Cerebellar cortex (tissue), 1 donor: Measurements from ENCODE around the gene NFYA.

Experiments
- DNase-seq: peaks from one replicate; pipeline ENCODE4 v3.0.0-alpha.2; 2015; ENCODE audit warnings: low spot score

Gene NFYA

GRCh38 chr6:41047306-41047705, 25.5 kb upstream of the NFYA start:
- DNase-seq = no peak

DNA sequence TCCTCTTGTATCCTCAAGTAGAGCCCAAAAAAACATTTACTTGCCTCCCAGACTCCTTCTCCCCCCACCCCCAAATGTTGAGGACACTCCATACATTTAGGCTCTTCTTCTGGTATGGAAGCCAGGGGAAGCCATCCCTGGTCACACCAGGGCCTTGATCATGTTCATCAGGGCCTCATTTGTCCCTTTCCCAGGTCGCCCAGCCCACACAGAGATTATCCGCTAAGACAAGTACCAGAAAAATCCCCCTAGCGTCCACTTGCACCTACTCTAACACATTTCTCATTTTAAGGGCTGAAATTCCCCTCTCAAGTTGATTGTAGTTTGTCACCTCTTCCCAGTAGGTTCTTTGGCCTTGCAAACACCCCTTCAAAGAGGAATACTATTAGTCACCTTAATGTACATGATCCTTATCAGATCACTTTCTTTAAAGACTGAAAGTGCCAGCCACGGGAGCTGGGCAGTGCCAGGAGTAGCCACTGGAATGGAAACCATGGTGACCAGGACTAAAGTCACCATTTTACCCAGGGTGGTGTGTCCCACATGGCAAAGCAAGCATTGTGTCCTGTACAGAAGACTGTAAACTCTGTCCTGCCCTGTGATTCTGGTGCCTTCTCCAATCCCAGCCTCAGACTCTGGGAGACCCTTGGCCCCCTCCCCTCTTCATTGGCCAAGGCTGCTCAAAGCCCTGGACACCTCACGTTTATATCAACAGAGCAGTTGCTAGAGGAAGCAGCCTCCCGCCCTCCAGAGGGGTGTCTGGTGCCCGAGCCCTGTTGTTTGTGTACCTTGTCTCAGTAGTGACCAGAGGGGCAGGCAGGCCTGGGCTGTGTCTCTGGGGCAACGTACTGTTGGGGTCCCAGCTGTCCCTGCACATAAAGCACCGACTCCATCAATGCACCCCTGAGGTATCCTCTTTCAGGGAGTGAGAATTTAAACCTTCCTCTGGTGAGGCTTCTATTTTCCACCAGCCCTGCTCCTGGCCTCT, 24.7 kb upstream of the NFYA start:
- DNase-seq = no peak

- DNase-seq = no peak
Observed at GRCh38 chr6:41049521-41049920, 23.3 kb upstream of the NFYA start.

DNA sequence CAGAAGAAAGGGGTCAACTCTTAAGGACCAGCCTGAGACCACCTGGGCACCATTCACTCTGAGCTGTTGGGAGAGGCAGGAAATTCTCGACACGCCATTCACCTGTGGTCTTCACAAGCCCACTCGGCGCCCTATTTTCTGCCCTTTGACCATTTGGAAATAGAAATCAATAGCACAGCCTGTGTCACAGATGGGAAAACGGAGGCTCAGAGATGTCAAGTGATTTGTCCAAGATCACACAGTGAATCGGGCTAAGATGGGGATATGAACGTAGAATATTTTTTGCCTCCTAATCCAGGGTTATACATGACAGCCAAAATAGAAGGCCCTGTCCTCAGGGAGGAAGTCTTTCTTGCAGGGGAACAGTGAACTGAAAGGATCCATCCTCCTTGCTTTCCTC, 22.8 kb upstream of the NFYA start:
- no peak for DNase-seq

- no peak for DNase-seq
Observed at GRCh38 chr6:41050536-41050935, 22.2 kb upstream of the NFYA start.

DNA sequence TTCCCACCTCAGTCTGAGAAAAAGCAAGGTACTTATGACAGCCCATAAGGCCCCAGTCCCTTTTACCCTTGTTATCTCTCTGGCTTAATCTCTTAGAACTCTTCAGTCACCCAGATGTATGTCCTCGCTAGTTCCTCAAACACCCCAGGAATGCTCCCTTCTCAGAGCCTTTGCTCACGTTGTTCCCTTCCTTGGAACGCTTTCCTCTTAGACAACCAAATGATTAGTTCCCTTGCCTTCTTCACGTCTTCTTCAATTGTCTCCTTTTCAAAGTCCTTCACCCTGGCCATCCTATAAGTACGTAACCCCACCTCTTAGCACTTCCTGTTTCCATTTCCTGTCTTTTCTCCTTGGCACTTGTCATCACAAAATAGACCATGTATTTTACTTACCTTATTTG, 20.9 kb upstream of the NFYA start:
- no peak for DNase-seq

DNA sequence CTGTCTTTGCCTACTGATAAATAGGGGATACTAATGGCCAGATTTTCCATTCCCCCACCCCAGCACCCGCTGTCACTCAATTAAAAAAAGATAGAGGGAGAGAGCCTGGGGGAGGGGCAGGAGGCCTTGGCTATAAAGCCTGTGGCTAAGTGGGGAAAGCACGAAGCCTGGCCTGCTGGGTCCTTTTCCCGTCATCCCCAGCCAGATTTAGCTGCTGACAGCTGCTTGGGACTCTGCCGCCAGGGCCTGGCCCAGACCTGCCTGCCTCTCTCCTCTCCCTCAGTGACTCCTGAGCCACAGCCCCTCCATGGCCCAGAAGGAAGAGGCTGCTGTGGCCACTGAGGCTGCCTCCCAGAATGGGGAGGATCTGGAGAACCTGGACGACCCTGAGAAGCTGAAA, 19.7 kb upstream of the NFYA start, which contains the start of gene APOBEC2:
Gene APOBEC2, plus strand, starts transcription at position 162 of the 400 bp plus-strand sequence. Its CDS starts 146 bp downstream, at position 308.
- DNase-seq = no peak

GRCh38 chr6:41054511-41054910, 18.3 kb upstream of the NFYA start:
- no peak for DNase-seq

DNA sequence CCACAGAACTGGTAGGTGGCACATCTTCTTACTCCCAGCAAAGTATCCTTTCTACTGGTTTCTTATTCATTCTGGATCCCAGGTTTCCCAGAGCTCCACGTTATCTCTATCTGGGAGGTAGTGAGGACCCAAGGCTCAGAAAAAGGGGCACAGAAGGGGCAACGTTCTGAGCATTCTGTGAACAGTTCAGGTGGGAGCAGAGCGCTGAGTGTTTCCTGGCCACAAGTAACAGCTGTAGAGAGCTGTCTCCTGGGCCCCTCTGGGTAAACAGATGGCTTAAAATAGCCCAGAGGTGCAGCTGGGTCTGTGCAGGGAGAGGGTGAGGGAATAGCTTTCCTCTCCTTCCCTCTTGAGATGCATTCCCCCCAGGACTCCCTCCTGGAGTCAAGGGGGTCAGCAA, 17.6 kb upstream of the NFYA start:
- no peak for DNase-seq

DNA sequence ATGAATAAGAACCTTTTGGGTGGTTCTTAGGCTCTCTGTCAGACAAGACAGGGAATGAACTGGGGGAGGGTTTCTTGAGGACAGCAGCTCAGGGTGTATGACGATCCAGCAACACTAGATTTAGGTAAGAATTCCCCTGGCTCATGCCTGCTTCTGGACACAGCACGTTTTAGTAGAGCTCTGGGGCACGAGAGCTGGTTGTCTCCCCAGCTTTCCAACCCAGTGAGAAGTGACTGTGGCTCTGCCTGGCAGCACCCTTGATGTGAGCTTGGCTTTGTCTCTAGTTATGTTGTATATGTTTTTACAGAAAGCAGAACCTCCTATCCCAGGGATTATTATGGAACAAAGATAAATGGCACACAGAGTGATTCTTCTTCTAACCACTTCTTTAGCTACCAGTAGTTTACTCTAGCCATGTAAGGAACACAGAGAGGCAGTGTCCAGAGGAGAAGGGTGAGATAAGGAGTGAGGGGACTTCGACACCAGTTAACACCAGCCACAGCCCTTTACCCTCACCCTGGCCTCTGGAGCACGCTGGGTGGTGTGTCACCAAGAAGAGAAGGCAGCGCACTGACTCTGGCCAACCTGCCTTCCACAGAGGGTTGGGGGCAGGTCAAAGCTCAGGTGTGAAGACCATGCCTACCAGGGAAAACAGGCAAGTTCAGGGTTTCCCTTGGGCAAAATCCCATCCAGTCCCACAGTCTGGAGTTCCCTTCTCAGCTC, 15.8 kb upstream of the NFYA start:
- no peak for DNase-seq

- no peak for DNase-seq
Observed at GRCh38 chr6:41058783-41059181, 14.0 kb upstream of the NFYA start.

DNA sequence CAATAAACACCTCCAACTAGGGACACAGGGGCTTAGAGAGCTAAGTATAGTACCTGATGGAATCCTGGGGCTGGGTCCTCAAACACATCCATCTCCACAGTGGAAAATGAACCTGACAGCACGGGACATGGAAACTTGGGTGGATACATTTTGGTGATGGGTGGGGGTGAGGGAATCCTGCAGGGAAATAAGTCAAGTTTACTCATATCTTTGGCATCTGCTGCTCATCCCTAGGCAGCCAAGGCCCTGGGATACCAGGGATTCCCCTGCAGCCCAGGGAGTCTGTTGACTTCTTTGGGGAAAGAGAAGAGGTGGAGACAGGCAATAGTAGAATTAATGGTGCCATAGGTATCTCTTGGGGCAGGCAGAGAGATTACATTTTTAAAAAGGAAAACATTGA, 13.2 kb upstream of the NFYA start:
- DNase-seq = no peak

GRCh38 chr6:41061196-41061726, 11.5 kb upstream of the NFYA start:
- DNase-seq = no peak

- no peak for DNase-seq
Observed at GRCh38 chr6:41062056-41062455, 10.7 kb upstream of the NFYA start.

GRCh38 chr6:41063884-41064285, 8.9 kb upstream of the NFYA start:
- DNase-seq = no peak

DNA sequence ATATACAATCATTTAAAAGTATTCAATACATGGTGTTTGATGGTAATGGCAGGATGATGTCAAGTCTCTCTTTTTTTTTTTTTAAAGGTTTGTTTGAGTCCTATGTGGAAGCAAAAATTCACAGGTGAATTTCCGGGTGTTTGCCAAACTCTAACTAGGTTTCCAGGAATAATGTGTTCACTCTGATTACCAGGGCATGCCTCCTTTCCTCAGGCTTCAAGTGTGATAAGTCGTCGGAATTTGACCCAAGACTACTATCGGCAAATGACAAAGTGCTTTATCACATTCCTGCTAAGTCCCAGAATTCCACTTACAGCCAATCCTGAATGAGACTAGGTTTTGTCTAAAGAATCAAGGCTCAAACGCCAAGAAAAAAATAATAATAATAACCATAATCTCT, 7.9 kb upstream of the NFYA start:
- DNase-seq = no peak

GRCh38 chr6:41065550-41066026, 7.2 kb upstream of the NFYA start:
- no peak for DNase-seq

GRCh38 chr6:41066867-41067304, 5.9 kb upstream of the NFYA start:
- peak; percentile 86 for DNase-seq

- no peak for DNase-seq
Observed at GRCh38 chr6:41071501-41071922, 1.3 kb upstream of the NFYA start.

- peak; percentile 99 for DNase-seq
Observed at GRCh38 chr6:41071923-41072835, 595 bp upstream of the NFYA start, which contains the start of gene OARD1. Gene OARD1 (minus strand): TSS chr6:41072356. CDS start chr6:41071634, 722 bp downstream.
